Measurements from ENCODE around the gene LRRC46.
A peak's percentile ranks its signal among the peaks of the same experiment; 100 is the strongest.

Gene LRRC46

GRCh38 chr17:47851764-47852112, 20.3 kb downstream of the LRRC46 start:
- DNase-seq (ENCODE audit: low spot score): no peak

- DNase-seq (ENCODE audit: low spot score): no peak
These were observed 20.9 kb downstream of the LRRC46 start for GRCh38 chr17:47852113-47852949.

- DNase-seq (ENCODE audit: low spot score): no peak
These were observed 22.1 kb downstream of the LRRC46 start for GRCh38 chr17:47853616-47854015.

GRCh38 chr17:47855737-47856136, 24.3 kb downstream of the LRRC46 start:
- DNase-seq (ENCODE audit: low spot score): no peak

GRCh38 chr17:47856830-47857229, 25.4 kb downstream of the LRRC46 start:
- no peak for DNase-seq (ENCODE audit: low spot score)

- no peak for DNase-seq (ENCODE audit: low spot score)
These were observed 26.3 kb downstream of the LRRC46 start for GRCh38 chr17:47857551-47858455.

GRCh38 chr17:47860386-47860785, 28.9 kb downstream of the LRRC46 start:
- DNase-seq (ENCODE audit: low spot score): no peak

GRCh38 chr17:47862621-47863440, 31.4 kb downstream of the LRRC46 start:
- DNase-seq (ENCODE audit: low spot score): peak; percentile 93

GRCh38 chr17:47864791-47865216, 33.3 kb downstream of the LRRC46 start:
- DNase-seq (ENCODE audit: low spot score): no peak

GRCh38 chr17:47866941-47867340, 35.5 kb downstream of the LRRC46 start:
- DNase-seq (ENCODE audit: low spot score): no peak

GRCh38 chr17:47867813-47868533, 36.5 kb downstream of the LRRC46 start:
- no peak for DNase-seq (ENCODE audit: low spot score)

GRCh38 chr17:47869114-47869513, 37.6 kb downstream of the LRRC46 start:
- no peak for DNase-seq (ENCODE audit: low spot score)

- no peak for DNase-seq (ENCODE audit: low spot score)
These were observed 38.6 kb downstream of the LRRC46 start for GRCh38 chr17:47870056-47870455.

- DNase-seq (ENCODE audit: low spot score): no peak
These were observed 39.6 kb downstream of the LRRC46 start for GRCh38 chr17:47871048-47871447.

GRCh38 chr17:47872019-47872650, 40.7 kb downstream of the LRRC46 start:
- DNase-seq (ENCODE audit: low spot score): no peak

GRCh38 chr17:47872651-47873161, 41.2 kb downstream of the LRRC46 start:
- no peak for DNase-seq (ENCODE audit: low spot score)

GRCh38 chr17:47873200-47874090, 42.0 kb downstream of the LRRC46 start:
- DNase-seq (ENCODE audit: low spot score): no peak

- no peak for DNase-seq (ENCODE audit: low spot score)
These were observed 43.8 kb downstream of the LRRC46 start for GRCh38 chr17:47875011-47875985.

All from hepatic stellate cell (primary cell).